HG02610 (cell line): ENCODE data around the gene MAP2K6.

ENCODE experiments used
- ATAC-seq: cut with Tn5 transposase; IDR thresholded peaks from one replicate; pipeline ENCODE4 v1.9.1; 2021; ENCODE audit warnings: mild to moderate bottlenecking, moderate library complexity; ENCODE audit not compliant: unreplicated experiment

Gene MAP2K6

DNA sequence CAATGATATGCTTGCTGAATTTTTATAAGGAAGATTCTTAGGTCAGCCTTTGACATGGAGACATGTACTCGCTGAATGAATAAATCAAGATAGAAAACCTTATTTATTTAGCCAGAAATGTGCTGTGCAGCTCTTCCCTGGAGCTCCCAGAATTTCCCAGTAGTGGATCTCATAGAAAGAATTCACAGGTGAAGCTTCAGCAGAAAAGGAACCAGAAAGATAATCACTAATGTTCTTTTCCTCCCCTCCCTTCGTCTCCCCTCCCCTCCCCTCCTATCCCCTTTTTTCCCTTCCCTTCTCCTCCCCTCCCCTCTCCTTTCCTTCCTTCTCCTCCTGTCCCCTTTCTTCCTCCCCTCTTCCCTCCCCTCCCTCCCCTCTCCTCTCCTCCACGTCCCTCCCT lies 158.2 kb downstream of the MAP2K6 start:
- no peak for ATAC-seq

DNA sequence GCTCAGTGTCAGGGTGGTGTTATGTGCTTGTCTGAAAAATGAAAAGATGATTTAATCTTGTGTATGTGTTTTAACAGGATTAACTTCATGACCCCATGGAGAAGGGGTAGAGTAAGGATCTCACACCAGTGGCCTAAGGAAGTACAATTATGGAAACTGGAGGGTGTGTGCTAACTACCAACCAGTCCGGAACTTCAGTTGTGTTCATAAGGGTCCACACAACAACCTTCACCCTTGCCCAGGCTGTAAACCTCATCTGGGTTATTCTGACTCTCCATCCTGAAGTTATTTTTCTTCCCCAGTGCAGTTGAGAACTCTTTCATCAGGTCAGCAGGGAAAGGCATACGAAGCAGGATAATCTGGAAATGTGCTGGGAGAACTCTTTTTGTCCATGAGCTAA lies 158.9 kb downstream of the MAP2K6 start:
- no peak for ATAC-seq

GRCh38 chr17:69574257-69575197 lies 160.0 kb downstream of the MAP2K6 start:
- no peak for ATAC-seq

- ATAC-seq = peak; percentile 87
These were observed 160.9 kb downstream of the MAP2K6 start for GRCh38 chr17:69575346-69575761.

DNA sequence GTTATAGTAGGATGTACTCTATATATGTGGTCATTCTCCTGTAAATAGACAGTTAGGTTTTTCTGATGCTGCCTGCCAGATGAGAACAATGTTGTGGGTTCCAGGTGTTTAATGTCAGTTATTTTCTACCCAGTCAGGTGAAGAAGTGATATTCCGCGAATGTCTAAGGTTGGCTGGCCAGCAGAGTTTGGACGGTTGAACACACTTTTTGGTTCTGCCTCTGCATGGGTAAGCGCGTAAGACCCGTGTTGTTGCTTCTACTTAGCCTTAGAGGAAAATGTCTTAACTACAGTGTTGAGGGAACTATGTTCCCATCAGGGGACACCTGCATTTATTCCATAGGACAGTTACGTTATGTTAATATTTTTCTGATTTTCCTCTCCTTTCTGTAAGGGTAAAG lies 162.6 kb downstream of the MAP2K6 start:
- no peak for ATAC-seq

GRCh38 chr17:69578385-69578936 lies 164.0 kb downstream of the MAP2K6 start:
- no peak for ATAC-seq

- ATAC-seq = no peak
These were observed 165.6 kb downstream of the MAP2K6 start for GRCh38 chr17:69579961-69580677.

DNA sequence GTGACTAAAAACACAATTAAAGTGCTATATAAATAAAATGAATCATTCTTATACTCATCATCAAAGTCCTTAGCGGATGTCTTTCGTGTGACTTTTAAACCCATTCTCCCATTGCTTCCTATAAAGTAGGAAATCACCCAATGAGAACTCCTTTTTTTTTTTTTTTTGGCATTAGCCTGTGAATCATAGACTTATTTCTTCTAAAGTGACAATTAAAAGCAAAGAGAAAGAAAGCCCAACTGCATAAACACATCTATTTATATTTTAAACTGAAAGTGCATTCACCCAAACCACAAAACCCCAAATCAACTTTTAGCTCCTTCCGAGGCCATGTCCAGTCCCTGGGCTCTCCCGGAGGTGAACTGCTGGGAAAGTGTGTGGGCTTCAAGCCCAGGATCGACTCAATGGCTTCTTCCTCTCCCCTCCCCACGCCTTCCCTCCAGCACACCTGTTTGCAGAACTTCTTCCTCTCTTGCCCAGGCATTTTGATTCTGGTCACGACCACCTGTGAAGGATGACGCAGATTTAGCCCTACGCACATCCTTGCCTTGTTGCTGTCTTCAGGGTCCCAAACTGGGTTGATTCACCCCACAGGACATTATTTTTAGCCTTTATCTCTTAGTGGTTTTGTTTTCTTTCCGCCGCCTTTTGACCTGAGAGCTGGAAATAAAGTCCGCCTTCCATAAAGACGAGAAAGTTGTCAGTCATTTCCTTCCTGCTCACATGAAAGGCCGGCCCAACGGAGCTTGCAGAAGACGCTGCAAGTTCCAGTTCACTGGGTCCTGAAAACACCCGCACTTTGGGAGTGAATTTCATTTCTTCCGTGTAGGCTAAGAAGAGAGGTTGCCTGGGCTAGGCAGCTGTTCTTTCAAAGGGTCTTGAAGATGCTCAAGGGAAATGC lies 166.8 kb downstream of the MAP2K6 start:
- ATAC-seq = peak; percentile 81

GRCh38 chr17:69588316-69588715 lies 173.8 kb downstream of the MAP2K6 start:
- no peak for ATAC-seq

GRCh38 chr17:69588827-69589239 lies 174.3 kb downstream of the MAP2K6 start:
- ATAC-seq = no peak

DNA sequence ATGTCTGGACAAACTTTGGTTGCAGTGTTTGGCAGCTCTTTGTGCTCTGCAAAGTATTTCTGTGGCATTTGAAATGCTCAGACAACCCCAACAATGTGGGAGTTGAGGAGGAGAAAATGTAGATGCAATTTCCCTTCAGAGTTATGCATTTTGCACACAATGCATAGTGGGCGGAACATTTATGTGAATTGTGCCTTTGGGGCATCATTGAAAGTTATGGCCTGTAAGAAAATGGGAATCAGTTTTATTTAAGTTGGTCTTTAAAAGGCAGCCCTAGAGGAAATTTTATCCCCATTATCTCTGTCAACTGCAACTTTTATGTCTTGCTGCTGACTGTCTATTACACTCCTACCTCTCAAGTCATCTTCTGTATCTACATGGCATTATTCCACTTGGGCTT lies 176.2 kb downstream of the MAP2K6 start:
- no peak for ATAC-seq

- ATAC-seq = no peak
These were observed 178.3 kb downstream of the MAP2K6 start for GRCh38 chr17:69592692-69593350.

GRCh38 chr17:69593351-69593715 lies 178.8 kb downstream of the MAP2K6 start:
- no peak for ATAC-seq

- ATAC-seq = no peak
These were observed 179.2 kb downstream of the MAP2K6 start for GRCh38 chr17:69593716-69594115.

GRCh38 chr17:69594641-69595040 lies 180.1 kb downstream of the MAP2K6 start:
- no peak for ATAC-seq

DNA sequence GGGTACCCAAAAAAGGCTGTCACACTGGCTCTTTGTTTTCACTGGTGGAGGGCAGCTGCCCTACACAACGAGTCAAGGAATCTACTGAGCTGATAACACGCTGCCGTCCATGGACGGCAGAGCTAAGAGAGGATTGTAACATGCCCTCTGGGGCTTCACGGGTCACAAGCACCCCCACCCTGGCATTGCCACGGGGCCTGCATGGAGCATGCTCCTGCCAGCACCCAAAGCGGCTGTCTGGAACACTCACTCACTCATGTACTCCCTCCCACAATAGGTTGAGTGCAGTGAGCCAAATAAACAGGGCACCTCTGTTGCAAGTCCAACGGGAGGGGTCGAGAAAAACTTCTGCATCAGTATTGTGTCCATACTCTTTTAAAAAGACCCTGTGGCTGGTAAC lies 181.6 kb downstream of the MAP2K6 start:
- ATAC-seq = no peak

DNA sequence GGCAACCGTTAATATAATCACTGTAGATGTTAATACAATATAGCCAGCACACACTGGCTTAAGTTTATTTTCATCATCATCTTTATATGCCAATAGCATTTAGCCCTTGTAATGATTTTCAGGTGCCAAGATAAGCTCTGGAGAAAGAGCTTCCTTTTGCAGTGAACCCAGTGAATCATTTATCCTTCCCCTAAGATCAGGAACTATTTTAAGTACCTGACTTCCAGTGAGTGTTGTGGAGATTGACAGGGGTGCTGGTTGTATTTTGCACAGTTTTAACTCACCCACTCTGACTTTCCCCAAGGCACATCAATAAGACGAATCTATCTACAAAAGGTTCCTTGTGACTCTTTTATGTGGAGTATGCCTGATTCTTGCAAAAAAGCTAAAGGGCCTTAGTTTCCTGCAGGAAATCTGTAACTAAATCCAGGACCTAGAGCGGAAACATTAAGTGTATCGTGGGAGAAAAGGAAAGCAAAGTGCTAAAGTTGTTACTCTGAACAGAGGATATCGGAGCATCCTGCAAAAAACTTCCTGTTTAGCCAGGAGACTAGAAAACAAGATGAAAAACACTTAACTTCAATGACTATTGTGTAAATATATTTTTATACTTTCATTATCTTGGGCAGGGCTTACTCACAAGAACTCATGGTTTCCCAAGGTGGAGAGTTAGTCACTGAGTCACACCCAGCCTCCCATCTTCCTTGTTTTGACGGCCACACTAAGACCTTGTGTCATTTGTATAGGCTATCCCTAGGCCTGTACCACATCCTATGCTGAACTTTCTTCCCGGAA lies 183.6 kb downstream of the MAP2K6 start:
- ATAC-seq = no peak

DNA sequence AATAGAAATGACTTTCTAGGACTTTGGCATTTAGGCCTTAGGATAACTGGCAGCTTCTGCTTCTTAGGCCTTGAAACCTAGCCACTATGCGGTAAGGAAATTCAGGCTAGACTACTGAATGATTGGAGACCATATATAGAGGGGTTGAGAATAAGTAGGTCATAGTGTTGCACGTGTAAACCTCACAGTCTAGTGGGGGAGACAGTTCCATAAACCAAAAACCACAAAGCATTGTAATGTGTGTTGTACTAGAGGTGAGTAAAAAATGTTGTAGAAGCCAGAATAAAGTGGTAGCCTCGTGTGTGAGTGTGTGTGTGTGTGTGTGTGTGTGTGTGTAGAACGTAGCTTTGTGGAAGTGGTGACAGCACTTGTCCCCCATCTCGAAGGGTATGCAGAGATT lies 188.5 kb downstream of the MAP2K6 start:
- no peak for ATAC-seq
